HCT116 (cell line): ENCODE results near the gene H3-3A. TPM values are rescaled to one million over a fixed set of nuclear protein-coding genes. Genes with fewer than 3 reads are reported as not detected.

ENCODE experiments used
- ATAC-seq: fragments of 200-7000 bp; cut with Tn5 transposase; 2 replicates; pipeline ENCODE4 v1.9.1; 2020; ENCODE audit warnings: mild to moderate bottlenecking, moderate library complexity
- BruUV-seq: library from RNA; stranded (reverse); fragments of 400-500 nt; replicated peaks from 2 replicates; lab custom pipeline; 2021; lab: Mats Ljungman, UMichigan
- CTCF ChIA-PET: fragments of 300-600 bp; sonication (Branson Sonifier 250); formaldehyde crosslinking; loops from one replicate; lab custom pipeline; 2021; ENCODE audit warnings: antibody characterized with exemption; lab: Charles Lee
- POLR2A ChIA-PET: fragments of 300-600, 350-600 bp; sonication (Branson Sonifier 250); formaldehyde crosslinking; loops from one replicate; lab custom pipeline; 2021; ENCODE audit warnings: antibody characterized with exemption; lab: Charles Lee
- RAD21 ChIA-PET, 2 experiments: fragments of 300-600 bp; sonication (Branson Sonifier 250); formaldehyde crosslinking; loops; one replicate each; lab custom pipeline; 2023; ENCODE audit warnings: low total read pairs in 2 of 2; ENCODE audit not compliant: uncharacterized antibody in 2 of 2, unreplicated experiment in 2 of 2, low non-redundant PET in 1 of 2; lab: Charles Lee
- DNase-seq: peaks from one replicate; pipeline ENCODE4 v3.0.0-alpha.2; 2010; ENCODE audit warnings: low read depth, low spot score
- H2AFZ ChIP-seq: fragments of 200-600 bp; shearing (Covaris generic), sonication (generic); 2 replicates; pipeline ENCODE4 v1.6.1; 2017; ENCODE audit warnings: low read depth, mixed run types, mixed read lengths, antibody characterized with exemption, low read length; ENCODE audit not compliant: poor library complexity, severe bottlenecking
- H3K27ac ChIP-seq: 2 replicates; pipeline ENCODE4 v1.5.1; 2012; ENCODE audit warnings: low read depth, low read length
- H3K27me3 ChIP-seq: fragments of 200-600 bp; sonication (generic); 2 replicates; pipeline ENCODE4 v1.6.1; 2016; ENCODE audit warnings: mixed run types, low read length, mixed read lengths; ENCODE audit not compliant: insufficient read depth
- H3K36me3 ChIP-seq, 2 experiments: fragments of 200-500 bp in 1 of 2; fragments of 200-600 bp in 1 of 2; sonication (Bioruptor generic) in 1 of 2; sonication (generic) in 1 of 2; 2 replicates each; pipeline versions ENCODE4 v1.5.1 to v1.6.1; 2014 to 2016; ENCODE audit warnings: low read length in 2 of 2, inconsistent platforms in 1 of 2, mixed read lengths in 1 of 2, mixed run types in 1 of 2; ENCODE audit not compliant: insufficient read depth in 2 of 2, control insufficient read depth in 1 of 2
- H3K4me1 ChIP-seq, 2 experiments: fragments of 200-600 bp in 1 of 2; sonication (generic) in 1 of 2; 2 replicates each; pipeline versions ENCODE4 v1.5.1 to v1.6.1; 2012 to 2017; ENCODE audit warnings: low read length in 2 of 2, inconsistent platforms in 1 of 2, mild to moderate bottlenecking in 1 of 2, mixed read lengths in 1 of 2, mixed run types in 1 of 2, moderate library complexity in 1 of 2; ENCODE audit not compliant: insufficient read depth in 2 of 2, control insufficient read depth in 1 of 2
- H3K4me2 ChIP-seq: fragments of 200-600 bp; sonication (generic); 2 replicates; pipeline ENCODE4 v1.6.1; 2017; ENCODE audit warnings: mixed run types, low read length, mixed read lengths
- H3K4me3 ChIP-seq, 2 experiments: fragments of 200-600 bp in 1 of 2; sonication (generic) in 1 of 2; replicated peaks in 1 of 2; 2 replicates each; pipeline ENCODE4 v1.5.1; 2011 to 2016; ENCODE audit warnings: low read length in 2 of 2, control low read depth in 1 of 2, low read depth in 1 of 2, mild to moderate bottlenecking in 1 of 2, mixed read lengths in 1 of 2, mixed run types in 1 of 2
- H3K79me2 ChIP-seq: fragments of 200-600 bp; sonication (generic); 2 replicates; pipeline ENCODE4 v1.6.1; 2017; ENCODE audit warnings: mild to moderate bottlenecking, mixed run types, low read length, moderate library complexity, mixed read lengths; ENCODE audit not compliant: insufficient read depth
- H3K9ac ChIP-seq: fragments of 200-600 bp; sonication (generic); 2 replicates; pipeline ENCODE4 v1.6.1; 2016; ENCODE audit warnings: low read length, mixed read lengths
- H3K9me2 ChIP-seq: fragments of 200-600 bp; sonication (generic), shearing (Covaris generic); 2 replicates; pipeline ENCODE4 v1.6.1; 2017; ENCODE audit warnings: mixed run types, mild to moderate bottlenecking, moderate library complexity; ENCODE audit not compliant: insufficient read depth
- H3K9me3 ChIP-seq, 2 experiments: fragments of 200-500 bp in 1 of 2; fragments of 200-600 bp in 1 of 2; sonication (Bioruptor generic) in 1 of 2; sonication (generic) in 1 of 2; 2 replicates each; pipeline ENCODE4 v1.6.1; 2014 to 2017; ENCODE audit warnings: low read length in 2 of 2, mixed read lengths in 2 of 2, inconsistent platforms in 1 of 2, low read depth in 1 of 2, mild to moderate bottlenecking in 1 of 2, mixed run types in 1 of 2, moderate library complexity in 1 of 2; ENCODE audit not compliant: control insufficient read depth in 1 of 2, insufficient read depth in 1 of 2
- H4K20me1 ChIP-seq: fragments of 200-600 bp; sonication (generic), shearing (Covaris generic); 2 replicates; pipeline ENCODE4 v1.6.1; 2017; ENCODE audit warnings: mixed run types, mild to moderate bottlenecking, moderate library complexity; ENCODE audit not compliant: insufficient read depth
- ATF3 ChIP-seq: IDR thresholded peaks from 2 replicates; pipeline ENCODE4 v1.6.1; 2012
- CBX3 ChIP-seq: IDR thresholded peaks from 2 replicates; pipeline ENCODE4 v1.6.1; 2012; ENCODE audit warnings: low read depth
- CEBPB ChIP-seq: IDR thresholded peaks from 2 replicates; pipeline ENCODE4 v1.6.1; 2012; ENCODE audit warnings: low read depth
- EGR1 ChIP-seq: IDR thresholded peaks from 2 replicates; pipeline ENCODE4 v1.6.1; 2012; ENCODE audit warnings: low read depth
- EZH2phosphoT487 ChIP-seq: fragments of 200-600 bp; IDR thresholded peaks from 2 replicates; pipeline ENCODE4 v1.6.1; 2018; ENCODE audit warnings: antibody characterized with exemption, borderline replicate concordance
- FOSL1 ChIP-seq: IDR thresholded peaks from 2 replicates; pipeline ENCODE4 v1.6.1; 2012; ENCODE audit warnings: low read depth
- JUND ChIP-seq: IDR thresholded peaks from 2 replicates; pipeline ENCODE4 v1.6.1; 2012
- MAX ChIP-seq: IDR thresholded peaks from 2 replicates; pipeline ENCODE4 v1.6.1; 2012
- POLR2A ChIP-seq: IDR thresholded peaks from 2 replicates; pipeline ENCODE4 v1.7.0; 2011; ENCODE audit warnings: borderline replicate concordance; ENCODE audit not compliant: insufficient read depth, insufficient read length; ENCODE audit errors: extremely low read depth
- POLR2AphosphoS5 ChIP-seq: IDR thresholded peaks from 2 replicates; pipeline ENCODE4 v1.6.1; 2011; ENCODE audit warnings: mild to moderate bottlenecking, low read depth, low read length, moderate library complexity
- SIN3A ChIP-seq: IDR thresholded peaks from 2 replicates; pipeline ENCODE4 v1.6.1; 2012; ENCODE audit warnings: low read depth
- SP1 ChIP-seq: IDR thresholded peaks from 2 replicates; pipeline ENCODE4 v1.6.1; 2012; ENCODE audit warnings: low read depth
- SRF ChIP-seq: IDR thresholded peaks from 2 replicates; pipeline ENCODE4 v1.6.1; 2012; ENCODE audit warnings: low read depth
- YY1 ChIP-seq: IDR thresholded peaks from 2 replicates; pipeline ENCODE4 v1.6.1; 2011; ENCODE audit warnings: low read length, low read depth, moderate library complexity, mild to moderate bottlenecking; ENCODE audit not compliant: insufficient replicate concordance; ENCODE audit errors: extremely low read depth
- ZBTB33 ChIP-seq: IDR thresholded peaks from 2 replicates; pipeline ENCODE4 v1.6.1; 2011; ENCODE audit warnings: mild to moderate bottlenecking, low read length, moderate library complexity; ENCODE audit not compliant: insufficient replicate concordance; ENCODE audit errors: extremely low read depth
- ZFX ChIP-seq: fragments of 450-650 bp; IDR thresholded peaks from 2 replicates; pipeline ENCODE4 v1.6.1; 2017
- intact Hi-C: fragments of 100-400 bp; cut with micrococcal nuclease; formaldehyde crosslinking; loops from 2 replicates; pipeline ENCODE4 v1.10.0; 2022
- total RNA-seq: library from RNA; stranded (reverse); gene quantifications from one replicate; pipeline ENCODE4 v1.2.1, GENCODE V29; 2021; ENCODE audit not compliant: unreplicated experiment

The H3-3A gene
- total RNA-seq, 1 experiment from 2014 or later, result 386 TPM

GRCh38 chr1:226072347-226072746 is 9.8 kb downstream of the H3-3A start:
- Histone ChIP-seq H3K36me3 (peaks cover 40 to 43% of the 10 kb centered on the region in 2 experiments), H3K27me3 (no peaks in the 10 kb centered on the region), H3K4me1 (no peaks in the 10 kb centered on the region), H3K9me3 (no peaks in the 10 kb centered on the region), H3K4me3 (no peak overlapping the region), H3K79me2 (peaks cover 32% of the 10 kb centered on the region), H3K27ac (no peak overlapping the region), H3K4me2 (no peak overlapping the region), H3K9me2 (no peaks in the 10 kb centered on the region), H3K9ac (no peak overlapping the region), H4K20me1 (peaks cover 7% of the 10 kb centered on the region; the same call in 1 of the 2 replicates), H2AFZ (no peak overlapping the region)
- RAD21 ChIA-PET, result no interaction called here
- intact Hi-C loops, result no loop called here
- BruUV-seq, result no TSS peak
- no peak for DNase-seq
- POLR2A ChIA-PET, result interaction anchor here (1.0 kb wide), 1 partner anchor 10 kb away, joined by 4 read pairs; the partner anchor contains the start of gene H3-3A
- CTCF ChIA-PET, result interaction anchor here (1.2 kb wide), 1 partner anchor 10 kb away, joined by 3 read pairs; the partner anchor contains the start of gene H3-3A
- TF ChIP-seq EGR1 (no peak), YY1 (no peak), SIN3A (no peak), ZFX (no peak), CEBPB (no peak), CBX3 (no peak), MAX (no peak), EZH2phosphoT487 (no peak), FOSL1 (no peak), JUND (no peak), SRF (no peak), ZBTB33 (no peak), POLR2A (no peak), SP1 (no peak), POLR2AphosphoS5 (no peak), ATF3 (no peak)
- no peak for ATAC-seq
